LNCAP (cell line): ENCODE data around the gene GRB7.

Source experiments
- TF ChIP-seq, protein P1 (sequence below): fragments of 450-650 bp; IDR thresholded peaks from 2 replicates; pipeline ENCODE4 v1.5.1; 2017; ENCODE audit warnings: mild to moderate bottlenecking

Gene GRB7

DNA sequence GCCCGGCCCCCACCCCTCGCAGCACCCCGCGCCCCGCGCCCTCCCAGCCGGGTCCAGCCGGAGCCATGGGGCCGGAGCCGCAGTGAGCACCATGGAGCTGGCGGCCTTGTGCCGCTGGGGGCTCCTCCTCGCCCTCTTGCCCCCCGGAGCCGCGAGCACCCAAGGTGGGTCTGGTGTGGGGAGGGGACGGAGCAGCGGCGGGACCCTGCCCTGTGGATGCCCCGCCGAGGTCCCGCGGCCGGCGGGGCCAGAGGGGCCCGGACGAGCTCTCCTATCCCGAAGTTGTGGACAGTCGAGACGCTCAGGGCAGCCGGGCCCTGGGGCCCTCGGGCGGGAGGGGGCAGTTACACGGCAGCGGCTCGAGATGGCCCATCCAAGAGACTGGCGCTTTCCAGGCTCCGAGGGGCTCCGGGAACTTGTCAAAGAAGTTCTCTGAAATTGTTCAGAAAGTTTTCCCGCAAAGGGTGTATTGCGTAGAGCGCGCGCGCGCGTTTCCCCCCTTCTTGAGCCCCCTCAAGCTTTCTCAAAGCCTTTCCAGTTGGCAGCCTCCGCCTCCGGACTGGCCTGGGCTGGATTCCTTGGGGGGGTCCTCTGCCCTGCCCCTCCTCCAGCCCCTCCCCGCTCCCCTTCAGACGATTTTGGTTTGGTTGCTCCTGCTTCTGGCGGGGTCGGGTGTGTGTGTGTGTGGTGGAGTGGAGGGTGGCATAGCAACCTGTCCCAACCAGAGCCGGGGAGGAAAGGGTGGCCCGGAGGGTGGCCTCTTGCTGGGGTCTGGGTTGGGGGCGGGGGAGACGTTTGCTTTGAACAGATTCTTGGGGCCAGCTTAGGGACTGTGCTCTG lies 37.4 kb upstream of the GRB7 start:
- TF ChIP-seq, protein P1, sequence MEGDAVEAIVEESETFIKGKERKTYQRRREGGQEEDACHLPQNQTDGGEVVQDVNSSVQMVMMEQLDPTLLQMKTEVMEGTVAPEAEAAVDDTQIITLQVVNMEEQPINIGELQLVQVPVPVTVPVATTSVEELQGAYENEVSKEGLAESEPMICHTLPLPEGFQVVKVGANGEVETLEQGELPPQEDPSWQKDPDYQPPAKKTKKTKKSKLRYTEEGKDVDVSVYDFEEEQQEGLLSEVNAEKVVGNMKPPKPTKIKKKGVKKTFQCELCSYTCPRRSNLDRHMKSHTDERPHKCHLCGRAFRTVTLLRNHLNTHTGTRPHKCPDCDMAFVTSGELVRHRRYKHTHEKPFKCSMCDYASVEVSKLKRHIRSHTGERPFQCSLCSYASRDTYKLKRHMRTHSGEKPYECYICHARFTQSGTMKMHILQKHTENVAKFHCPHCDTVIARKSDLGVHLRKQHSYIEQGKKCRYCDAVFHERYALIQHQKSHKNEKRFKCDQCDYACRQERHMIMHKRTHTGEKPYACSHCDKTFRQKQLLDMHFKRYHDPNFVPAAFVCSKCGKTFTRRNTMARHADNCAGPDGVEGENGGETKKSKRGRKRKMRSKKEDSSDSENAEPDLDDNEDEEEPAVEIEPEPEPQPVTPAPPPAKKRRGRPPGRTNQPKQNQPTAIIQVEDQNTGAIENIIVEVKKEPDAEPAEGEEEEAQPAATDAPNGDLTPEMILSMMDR = no peak

DNA sequence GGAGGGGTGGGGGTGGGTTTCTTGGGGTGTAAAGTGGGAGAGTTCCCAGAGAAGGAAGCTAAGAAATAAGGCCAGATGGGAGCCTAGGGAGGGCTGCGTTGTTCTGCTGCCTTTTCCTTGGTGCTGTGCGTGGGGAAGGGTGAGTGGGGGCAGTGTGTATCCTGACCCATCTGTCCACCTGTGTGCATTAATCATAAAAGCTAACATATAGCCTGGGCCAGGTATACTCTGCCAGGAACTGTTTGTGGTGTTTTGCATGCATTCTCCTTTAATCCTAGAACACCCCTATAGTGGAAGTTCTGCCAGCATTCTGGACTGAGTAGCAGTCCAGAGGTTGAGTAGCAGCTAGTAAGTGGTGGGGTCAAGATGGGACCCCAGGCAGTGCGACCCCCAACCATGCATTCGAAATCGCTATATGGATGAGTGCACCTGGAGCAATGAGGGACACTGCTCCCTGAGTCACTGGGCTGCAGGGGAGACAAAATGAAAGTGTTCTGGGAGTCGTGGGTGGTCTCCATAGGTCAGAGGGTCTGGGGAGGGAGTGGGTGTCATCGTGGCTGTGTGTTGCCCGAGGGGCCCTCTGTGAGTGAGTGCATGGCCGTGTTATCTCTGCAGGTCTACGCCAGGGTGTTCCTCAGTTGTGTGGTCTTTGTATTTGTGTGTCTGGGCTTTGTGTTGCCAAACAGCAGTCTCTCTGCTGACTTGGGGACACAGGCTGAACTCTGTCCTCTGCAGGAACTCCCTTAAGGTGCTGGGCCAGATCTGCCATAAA lies 36.5 kb upstream of the GRB7 start:
- TF ChIP-seq, protein P1 = no peak

DNA sequence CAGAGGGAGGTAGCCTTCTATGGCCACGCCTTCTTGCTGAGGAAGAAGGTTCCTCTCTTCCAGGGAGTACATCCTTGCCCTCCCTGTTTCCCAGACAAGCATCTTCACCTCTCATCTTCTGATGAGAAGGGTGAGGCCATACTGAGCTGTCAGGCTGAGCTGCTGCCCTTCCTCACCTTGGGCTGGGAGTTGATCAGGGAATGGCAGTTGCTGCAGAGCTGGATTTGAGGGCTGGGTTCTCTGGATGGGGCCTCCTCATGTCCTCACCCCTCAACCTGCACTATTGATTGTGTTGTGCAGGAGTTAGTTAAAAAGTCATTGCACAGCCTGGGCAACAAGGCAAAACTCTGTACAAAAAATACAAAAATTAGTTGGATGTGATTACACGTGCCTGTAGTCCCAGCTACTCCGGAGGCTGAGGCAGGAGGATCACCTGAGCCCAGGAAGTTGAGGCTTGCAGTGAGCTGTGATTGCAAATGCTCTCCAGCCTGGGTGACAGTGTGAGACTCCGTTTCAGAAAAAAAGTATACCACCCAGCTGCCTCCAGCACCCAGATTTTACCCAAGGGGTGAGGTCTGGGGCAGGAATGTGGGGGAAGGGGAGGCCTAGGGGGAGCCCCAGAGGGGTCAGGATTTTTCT lies 35.8 kb upstream of the GRB7 start:
- TF ChIP-seq, protein P1 = no peak

DNA sequence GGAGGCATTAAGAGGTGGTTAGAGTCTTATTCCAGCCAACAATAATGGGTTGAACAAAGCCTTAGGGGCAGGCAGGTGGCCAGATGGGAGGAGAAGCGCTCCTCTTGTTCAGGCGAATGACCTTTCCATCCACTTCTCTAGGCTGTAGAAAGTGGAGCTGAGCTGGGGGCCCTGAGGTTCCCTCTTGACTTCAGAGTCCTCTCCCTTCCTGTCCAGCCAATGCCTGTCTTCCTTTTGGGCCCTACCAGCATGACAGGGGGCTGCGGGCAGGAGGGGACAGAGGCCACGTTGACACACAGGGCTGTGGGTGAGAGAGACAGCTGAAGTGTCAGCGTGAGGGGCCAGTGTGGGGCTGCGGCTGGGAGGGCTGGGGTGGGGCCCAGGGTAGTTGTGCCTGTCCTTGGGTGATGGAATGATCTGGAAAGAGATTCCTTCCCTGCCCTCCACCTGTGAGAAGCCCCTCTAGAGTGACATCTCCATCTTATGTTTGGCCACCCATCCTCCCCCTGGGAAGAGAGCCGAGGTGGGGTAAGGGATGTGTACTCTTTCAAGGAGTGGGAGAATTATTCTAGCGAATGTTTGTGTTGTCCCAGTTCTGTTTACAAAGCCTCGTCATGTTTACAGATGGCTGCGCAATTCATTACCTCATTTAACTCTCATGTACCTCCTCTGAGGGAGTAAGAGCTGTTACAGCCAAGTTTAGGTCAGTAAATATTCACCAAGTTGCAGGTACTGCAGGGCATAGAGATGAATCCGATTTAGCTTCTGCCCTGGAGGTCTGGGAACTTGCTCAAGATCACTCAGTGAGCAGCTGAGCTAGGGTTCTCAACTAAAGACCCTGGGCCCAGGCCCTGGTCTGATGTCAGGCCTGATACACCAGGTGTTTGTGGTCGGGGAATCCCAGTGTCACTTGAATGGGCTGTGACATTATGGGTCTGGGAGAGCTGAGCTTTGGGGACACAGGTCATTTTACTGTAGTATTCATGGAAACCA lies 34.5 kb upstream of the GRB7 start:
- TF ChIP-seq, protein P1 = no peak

DNA sequence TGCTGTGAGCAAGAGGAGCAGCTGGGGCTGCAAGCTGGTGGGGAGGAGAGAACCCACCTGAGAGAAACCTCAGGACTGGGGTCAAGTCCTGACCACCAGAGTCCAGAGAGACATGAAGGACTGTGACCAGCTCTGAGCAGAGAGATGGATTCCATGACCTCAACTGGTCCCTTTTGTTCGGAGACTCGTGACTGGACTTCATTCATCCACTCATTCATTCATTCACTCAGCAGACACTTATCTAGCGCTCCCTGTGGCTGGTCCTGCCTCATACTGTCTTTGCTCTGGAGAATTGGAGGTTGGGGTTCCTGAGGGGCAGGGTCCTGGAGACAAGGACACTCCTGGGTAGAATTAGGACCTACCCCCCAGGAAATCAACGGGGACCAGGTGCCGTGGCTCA lies 33.8 kb upstream of the GRB7 start:
- TF ChIP-seq, protein P1 = no peak

DNA sequence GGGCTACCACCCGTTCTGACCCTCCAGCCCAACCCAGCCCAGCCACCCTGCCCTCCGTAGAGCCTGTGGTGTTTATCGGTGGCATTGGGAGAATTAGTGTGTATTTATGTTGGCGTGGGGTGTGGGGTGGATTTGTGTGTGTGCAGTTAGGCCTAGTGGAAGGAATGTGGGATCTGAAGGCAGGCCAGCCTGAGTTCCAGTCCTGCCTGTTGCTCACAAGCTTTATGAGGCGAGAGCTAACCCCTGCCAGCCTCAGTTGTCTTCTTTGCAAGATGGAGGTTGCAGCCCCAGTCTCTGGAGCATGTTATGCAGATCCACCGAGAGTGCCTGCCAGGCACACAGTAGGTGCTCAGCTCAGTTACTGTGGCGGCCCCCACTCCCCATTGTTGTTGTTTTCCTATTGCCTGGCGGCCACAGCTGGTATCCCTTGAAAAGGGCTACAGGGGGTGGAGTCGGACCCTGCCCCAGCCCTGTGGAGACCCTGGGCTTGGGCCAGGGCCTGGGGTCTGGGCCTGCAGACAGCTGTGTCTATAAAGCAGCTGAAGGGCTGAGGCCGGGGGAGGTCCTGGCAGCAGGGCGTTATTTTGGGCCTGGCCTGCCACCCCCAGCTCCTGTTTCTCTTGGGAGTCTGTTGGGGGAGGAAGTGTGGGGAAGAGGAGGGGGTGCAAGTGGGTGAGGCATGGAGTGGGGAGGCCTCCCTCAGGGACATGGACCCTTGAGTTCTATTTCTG lies 32.8 kb upstream of the GRB7 start:
- TF ChIP-seq, protein P1 = peak; percentile 19; the same call in 1 of the 2 replicates
